ENCODE results near the gene WDR75.
"Not testable (repeated sequence)": the region's sequence is repeated elsewhere in the genome, so short reads cannot be mapped to it uniquely, and the experiment has no call there.

The WDR75 gene

DNA sequence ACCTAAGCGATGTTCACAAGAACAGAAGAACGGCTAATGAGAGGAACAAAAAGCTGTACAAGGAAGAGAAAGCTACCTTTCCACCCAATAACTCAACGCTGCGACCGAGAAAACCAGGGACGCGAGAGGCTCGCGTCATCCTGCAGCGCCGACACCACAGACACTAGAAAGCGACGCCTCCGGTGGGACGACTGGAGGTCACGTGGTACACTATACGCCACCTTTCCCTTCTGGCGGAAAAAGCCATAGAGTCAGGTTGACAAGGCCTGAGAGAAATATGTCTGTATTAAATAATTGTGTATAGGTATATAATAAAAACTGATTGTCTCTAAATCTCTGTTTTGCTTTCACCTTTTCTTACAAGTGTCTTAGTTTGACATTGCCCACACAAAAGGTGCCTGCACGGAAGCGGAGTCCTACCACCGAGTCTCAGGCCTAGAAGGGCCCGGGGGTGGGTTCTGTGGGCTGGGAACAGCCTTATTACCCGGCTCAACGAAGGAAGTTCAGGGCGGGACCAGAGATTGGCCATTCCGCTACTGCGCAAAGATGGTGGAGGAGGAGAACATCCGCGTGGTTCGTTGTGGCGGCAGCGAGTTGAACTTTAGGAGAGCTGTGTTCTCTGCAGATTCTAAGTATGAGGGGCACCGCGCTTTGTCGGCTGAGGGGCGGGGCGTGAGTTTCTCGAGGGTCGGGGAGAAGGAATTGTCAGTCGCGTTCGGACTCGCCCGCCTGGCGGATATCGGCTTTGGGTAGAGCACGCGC is at the start of gene WDR75:
Gene WDR75 (plus strand): TSS at position 528 of the 762 bp plus-strand sequence. CDS start 19 bp downstream, at position 547.
- DNase-seq (ENCODE audit: low spot score): peak; percentile 92

DNA sequence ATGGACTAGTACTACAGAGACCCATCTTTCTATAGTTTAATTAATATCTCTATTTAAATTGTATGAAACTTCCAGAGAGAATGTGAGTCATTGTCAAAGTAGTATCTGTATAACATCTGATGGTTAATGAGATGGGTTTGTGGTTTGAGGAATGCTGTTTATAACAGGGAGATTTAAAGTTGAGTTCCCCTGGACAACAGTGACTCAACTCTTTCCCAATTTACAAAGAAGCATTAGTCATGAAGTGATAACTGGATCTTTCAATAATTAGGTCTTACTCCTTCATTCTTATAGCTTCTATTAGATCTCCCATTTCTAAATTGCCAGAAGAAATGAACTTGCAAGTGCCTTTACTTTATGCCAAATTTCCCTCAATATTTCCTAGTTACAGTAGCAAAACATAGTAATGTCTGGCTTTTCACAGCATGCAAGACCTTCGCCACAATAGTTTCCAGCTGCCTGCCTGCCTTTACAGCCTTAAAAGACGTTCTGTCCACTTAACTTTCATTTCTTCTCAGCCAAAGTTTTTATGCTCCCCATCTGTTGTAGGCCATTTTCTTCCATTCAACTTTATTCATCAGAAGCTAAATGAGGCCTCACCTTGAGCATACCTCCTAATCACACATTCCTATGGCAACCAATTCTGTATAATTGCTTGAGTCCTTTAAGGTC is 47.7 kb upstream of the WDR75 start:
- DNase-seq (ENCODE audit: low spot score): no peak

DNA sequence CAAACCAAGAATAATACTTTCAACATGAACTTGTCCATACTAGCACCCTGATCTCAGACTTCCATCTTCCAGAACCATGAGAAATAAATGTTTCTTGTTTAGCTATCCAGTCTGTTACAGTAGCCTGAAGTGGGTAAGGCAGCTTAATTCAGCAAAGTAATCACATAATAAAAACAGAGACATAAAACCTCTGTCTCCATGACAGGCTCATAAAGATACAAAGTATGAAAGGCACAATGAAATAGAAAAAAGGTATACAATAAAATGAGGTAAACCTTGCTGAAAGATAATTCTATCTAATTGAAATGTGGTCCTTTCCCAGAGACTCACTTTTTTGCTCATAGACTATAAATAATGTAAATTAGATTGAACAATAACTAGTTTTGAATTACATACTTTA is 46.7 kb upstream of the WDR75 start:
- no peak for DNase-seq (ENCODE audit: low spot score)

DNA sequence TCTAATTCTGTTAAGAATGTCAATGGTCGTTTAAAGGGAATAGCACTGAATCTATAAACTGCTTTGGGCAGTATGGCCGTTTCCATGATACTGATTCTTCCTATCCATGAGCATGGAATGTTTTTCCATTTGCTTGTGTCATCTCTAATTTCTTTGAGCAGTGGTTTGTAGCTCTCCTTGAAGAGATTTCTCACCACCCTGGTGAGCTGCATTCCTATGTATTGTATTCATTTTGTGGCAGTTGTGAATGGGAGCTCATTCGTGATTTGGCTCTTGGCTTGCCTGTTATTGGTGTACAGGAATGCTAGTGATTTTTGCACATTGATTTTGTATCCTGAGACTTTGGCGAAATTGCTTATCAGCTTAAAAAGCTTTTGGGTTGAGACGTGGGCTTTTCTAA is 38.3 kb upstream of the WDR75 start:
- no peak for DNase-seq (ENCODE audit: low spot score)

DNA sequence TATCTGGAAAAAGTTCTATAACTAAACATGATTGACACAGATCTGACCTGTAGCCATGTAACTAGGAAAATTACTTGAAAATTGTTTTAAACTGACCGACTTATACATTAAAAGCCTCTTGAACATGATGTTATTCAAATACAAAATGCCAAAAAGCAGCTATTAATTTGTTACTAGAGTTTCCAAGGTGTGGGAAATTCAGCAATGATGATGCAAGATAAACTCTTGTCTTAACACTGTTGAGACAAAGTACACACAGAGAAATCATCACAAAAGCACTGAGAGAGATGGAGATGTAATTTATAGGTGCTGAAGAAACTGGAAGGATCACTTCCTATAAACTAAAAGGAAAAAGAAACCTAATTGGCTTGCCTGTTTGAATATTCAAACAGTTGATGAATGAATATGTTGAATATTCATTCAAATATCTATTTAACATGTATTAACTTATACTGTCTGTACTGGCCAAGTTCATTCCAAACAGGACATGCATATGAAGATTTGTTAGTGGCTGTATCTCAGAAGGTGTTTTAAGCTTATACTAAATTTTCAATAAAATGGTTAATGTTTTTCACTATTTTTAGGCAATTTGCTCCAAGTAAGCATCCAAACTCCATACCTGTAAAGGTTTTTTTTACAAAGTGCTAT is 34.6 kb upstream of the WDR75 start:
- no peak for DNase-seq (ENCODE audit: low spot score)

DNA sequence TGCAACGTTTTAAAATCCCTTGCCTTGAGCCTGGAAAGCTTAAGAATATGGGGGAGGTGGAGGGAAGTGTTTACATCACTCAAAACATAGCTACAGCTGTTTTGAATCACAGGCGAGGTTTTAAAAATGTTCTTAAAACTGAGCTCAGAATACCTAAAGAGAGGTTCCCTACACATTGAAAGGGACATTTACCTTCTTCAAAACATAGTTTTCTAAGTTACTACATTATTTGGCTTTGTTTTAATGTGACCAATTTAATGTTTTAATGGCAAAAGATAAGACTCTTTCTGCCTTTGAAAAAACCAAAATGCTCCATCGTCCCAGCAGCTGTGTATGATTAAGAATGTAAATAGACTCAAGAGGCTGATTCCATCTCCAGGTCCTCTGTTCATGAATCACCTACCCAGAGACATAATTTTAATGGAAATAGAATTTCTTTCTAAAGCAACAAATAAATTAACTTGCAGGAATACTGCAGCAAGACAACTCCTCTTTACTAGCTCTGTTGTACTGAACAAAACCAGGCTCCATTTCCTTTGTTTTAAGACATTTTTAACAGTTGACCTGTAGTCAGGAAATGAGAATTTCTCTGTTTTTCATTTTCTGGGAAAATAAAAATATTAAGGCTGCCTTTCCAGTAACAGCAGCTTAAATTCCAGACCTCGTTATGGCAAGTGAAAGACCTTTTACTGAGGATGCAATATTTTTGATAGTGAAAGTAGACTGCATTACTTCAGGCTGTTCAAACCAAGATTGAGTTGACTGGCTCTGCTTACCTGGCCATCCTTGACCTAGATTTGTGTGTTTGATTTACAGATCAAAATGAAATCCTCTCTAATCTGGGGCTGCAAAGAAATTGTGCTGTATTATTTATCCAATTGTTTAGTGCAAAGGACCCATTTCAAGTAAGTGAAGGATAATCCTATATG is 33.7 kb upstream of the WDR75 start:
- no peak for DNase-seq (ENCODE audit: low spot score)

DNA sequence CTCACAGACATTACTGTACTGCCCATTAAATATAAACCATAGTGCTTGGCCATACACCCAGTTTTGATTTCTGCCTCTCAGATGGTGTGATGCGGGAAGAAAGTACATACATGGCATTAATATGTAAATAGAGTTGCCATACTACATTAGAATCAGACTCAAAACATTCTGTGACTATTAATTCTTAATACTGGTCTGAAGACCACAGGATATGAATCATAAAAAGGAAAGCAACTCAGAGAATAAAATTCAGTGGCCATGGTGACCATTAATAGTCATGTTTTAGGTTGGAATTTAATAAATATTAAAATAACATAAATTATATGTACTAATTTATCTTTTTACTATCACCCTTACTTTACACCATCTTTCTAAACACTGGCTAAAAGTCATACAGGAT is 33.0 kb upstream of the WDR75 start:
- no peak for DNase-seq (ENCODE audit: low spot score)

DNA sequence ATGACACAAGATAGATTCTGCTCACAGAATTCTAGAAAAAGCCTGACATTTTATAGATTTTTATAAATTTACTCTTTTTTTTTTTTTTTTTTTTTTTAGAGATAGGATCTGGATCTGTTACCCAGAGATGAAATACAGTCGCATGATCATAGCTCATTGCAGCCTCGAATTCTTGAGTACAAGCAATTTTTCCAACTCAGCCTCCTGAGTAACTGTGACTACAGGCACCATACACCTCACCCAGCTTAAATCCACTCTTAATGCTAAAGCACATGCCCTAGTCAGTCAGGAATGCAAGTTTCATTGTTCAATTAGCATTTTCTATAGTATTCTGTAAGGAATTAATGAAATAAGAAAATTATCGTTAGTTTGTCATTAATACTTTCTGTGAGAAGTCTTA is 32.1 kb upstream of the WDR75 start:
- DNase-seq (ENCODE audit: low spot score): no peak

DNA sequence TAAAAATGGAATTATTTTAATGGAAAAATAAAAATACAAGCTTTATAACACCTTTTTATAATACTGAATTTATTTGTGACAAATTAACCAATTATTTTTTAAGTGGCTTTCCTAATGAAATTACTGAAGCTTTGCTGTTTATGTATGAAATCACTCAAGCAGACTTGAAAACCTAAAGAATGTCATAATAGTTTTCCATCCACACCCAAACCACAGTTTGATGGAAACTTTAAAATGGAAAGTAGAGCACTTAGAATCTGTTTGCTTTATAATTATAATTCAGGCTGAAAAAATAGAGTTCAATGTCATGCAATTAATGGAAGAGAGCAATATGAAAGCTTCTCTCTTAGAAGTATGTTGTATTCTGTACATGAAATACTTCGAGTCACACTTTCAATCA is 31.6 kb upstream of the WDR75 start:
- DNase-seq (ENCODE audit: low spot score): no peak

DNA sequence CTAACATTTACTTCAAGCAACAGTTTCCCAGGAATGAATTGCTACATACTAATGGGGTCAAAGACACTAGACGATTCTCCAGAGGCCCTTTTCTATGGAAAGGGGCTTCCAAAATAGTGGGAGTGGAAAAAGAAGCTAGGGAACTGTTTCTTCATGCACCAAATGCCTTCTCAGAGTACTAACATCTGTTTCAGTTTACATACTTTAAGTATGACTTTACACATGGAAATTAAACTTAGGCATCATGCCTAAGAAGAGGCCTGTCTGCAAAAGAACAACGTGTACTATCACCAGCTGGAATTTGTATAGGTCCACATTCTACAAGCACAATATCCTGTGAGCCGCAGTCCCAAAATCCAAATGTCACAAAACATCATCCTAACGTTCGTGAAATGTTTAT is 29.4 kb upstream of the WDR75 start:
- no peak for DNase-seq (ENCODE audit: low spot score)

DNA sequence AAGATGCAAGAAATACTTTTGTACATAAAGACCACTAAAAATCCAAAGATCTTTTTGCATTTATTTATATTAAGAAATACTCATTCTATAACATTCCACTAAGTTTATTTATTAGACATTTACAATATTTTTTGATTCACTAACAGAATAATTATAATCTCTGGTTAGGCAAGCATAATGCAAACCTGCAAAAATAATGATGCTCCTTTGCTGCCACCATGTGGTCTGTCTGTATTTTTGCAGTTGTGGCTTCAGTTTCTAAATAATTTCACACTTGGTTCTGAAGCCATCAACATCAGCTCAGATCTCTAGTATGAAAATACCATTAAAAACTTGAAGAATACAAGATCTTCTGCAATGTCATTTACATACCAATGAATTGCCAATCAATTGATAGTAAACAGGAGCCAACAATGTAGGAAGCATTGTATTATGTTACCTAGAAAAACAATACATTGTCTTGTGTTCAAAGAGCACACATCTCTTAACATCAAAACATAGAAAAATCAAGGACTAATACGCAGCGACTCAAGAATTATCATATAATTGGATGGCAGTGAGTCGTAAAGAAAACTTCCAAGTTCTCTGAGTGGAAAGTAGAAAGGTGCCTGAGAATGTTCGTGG is 28.8 kb upstream of the WDR75 start:
- peak; percentile 37 for DNase-seq (ENCODE audit: low spot score)

DNA sequence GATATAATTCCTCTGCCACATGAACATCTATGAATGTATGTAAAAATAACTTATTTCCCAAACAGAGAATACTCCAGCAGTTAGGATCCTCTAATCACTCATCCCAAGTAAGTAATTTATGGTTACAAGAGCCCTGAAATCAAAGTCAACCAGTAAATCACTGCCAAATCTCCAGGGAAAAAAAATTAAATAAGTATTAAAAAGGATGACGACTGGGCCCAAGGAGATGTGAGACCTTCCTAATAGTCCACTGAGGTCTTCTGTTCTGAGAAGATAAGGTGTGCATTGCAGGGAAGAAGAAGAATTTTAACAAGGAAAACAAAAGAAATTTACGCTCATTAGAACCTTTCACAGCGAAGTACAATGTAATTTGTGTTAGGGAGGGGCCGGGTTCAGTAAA is 28.0 kb upstream of the WDR75 start:
- DNase-seq (ENCODE audit: low spot score): no peak

DNA sequence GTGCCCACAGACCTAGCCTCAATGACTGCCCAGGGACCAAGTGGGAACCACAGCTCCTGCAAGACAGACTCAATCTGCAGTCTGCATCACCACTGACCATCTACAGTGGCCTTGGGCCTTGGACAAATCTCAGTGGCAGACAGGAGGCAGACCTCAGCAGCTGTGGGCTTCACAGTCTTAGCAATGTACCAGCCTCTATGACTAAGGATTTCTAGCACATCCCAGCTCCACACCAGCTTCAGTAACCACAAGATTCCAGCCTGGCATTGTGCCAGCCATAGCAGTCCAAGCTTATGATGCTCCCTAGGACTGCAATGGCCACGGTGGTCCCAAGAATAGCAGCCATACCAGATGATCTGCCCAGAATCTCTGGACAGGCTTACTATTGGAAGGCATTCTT is 19.6 kb upstream of the WDR75 start:
- no peak for DNase-seq (ENCODE audit: low spot score)

DNA sequence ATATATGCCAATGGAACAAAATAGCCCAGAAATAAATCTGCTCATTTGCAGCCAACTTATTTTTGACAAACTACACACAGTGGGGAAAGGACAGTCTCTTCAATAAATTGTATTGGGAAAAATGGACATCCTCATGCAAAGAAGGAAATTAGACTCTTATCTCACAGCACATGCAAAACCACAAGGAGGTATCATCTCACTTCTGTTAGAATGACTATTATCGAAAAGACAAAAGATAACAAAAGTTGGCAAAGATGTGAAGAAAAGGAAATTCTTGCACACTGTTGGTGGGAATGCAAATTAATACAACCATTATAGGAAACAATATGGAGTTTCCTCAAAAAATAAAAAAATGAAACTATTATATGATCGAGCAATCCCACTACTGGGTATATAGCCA is 16.3 kb upstream of the WDR75 start:
- DNase-seq (ENCODE audit: low spot score): no peak

DNA sequence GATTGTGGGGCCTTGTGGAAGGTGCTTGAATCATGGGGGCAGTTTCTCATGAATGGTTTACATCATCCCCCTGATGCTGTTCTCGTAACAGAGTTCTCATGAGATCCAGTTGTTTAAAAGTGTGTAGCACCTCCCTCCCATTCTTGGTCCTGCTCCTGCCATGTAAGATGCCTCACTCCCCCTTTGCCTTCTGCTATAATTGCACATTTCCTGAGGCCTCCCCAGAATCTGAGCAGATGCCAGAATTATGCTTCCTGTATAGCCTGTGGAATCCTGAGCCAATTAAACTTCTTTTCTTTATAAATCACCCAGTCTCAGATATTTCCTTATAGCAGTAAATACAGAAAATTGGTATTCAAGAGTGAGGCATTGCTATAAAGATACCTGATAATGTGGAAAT is 15.6 kb upstream of the WDR75 start:
- DNase-seq (ENCODE audit: low spot score): no peak

DNA sequence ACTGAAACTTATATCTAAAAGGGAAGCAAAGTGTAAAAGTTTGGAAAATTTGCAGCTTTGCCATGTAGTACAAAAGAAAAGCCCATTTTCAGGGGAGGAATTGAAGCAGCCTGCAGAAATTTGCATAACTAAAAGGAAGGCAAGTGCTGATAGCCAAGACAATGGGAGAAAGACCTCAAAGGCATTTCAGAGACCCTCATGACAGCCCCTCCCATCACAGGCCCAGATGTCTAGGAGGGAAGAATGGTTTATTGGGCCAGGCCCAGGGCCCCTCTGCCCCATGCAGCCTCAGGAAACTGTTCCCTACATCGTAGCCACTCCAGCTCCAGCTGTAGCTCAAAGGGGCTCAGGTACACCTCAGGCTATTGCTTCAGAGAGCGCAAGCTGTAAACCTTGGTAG is 14.4 kb upstream of the WDR75 start:
- no peak for DNase-seq (ENCODE audit: low spot score)

DNA sequence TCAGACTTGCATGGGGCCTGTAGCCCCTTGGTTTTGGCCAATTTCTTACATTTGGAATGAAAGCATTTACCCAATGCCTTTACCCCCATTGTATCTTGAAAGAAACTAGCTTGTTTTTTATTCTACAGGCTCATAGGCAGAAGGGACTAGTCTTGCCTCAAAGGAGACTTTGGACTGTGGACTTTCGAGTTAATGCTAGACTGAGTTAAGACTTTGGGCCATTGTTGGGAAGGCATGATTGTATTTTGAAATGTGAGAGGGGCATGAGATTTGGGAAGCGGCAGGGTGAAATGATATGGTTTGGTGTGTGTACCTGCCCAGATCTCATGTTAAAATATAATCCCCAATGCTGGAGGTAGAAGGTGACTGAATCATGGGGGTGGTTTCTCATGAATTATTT is 13.4 kb upstream of the WDR75 start:
- DNase-seq (ENCODE audit: low spot score): no peak

DNA sequence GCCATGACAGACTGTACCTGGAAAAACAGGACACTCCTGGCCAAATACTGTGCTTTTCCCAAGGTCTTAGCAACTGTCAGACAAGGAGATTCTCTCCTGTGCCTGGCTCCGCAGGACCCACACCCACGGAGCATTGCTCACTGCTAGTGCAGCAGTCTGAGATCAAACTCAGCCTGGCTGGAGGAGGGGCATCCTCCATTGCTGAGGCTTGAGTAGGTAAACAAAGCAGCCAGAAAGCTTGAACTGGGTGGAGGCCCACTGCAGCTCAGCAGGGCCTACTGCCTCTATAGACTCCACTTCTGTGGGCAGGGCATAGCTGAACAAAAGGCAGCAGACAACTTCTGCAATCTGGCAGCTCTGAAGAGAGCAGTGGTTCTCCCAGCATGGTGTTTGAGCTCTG is 10.8 kb upstream of the WDR75 start:
- not testable (repeated sequence) for DNase-seq (ENCODE audit: low spot score)

DNA sequence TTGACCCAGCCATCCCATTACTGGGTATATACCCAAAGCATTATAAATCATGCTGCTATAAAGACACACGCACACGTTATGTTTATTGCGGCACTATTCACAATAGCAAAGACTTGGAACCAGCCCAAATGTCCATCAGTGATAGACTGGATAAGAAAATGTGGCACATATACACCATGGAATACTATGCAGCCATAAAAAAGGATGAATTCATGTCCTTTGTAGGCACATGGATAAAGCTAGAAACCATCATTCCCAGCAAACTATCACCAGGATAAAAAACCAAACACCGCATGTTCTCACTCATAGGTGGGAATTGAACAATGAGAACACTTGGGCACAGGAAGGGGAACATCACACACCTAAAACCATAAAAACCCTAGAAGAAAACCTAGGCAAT is 5.5 kb upstream of the WDR75 start:
- not testable (repeated sequence) for DNase-seq (ENCODE audit: low spot score)

DNA sequence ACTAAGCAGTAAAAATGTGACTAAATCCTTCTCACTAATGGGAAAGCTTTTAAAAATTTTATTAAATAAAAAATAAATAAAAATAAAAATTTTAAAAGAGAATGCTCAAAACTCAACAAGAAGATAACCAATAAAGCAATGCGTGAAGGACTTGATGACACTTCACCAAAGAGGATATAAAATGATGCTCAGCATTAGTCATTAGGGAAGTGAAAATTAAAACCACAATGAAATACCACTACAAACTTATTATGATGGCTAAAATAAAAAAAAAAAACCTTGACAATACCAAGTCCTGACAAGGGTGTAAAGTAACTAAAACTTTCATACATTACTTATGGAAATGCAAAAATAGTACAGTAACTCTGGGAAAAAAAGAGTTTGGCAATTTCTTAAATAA is 3.3 kb upstream of the WDR75 start:
- no peak for DNase-seq (ENCODE audit: low spot score)

DNA sequence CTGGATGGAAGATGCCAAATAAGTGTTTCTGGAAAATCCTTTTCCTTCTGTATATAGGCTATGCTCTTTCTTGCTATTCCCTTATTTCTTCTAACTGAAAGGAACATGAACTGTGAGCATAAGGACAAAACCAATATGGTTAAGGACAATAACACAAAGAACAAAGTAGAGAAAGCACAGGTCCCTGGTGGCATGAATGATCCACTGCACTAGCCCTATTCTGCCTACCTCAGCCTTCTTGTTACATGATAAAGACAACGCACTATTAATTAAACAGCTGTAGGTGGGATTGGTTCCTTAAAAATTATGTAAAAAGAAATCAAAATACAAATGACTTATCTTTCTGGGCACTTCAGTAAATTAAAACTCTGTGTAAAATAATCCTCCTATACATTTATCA is 1.9 kb upstream of the WDR75 start:
- DNase-seq (ENCODE audit: low spot score): no peak

DNA sequence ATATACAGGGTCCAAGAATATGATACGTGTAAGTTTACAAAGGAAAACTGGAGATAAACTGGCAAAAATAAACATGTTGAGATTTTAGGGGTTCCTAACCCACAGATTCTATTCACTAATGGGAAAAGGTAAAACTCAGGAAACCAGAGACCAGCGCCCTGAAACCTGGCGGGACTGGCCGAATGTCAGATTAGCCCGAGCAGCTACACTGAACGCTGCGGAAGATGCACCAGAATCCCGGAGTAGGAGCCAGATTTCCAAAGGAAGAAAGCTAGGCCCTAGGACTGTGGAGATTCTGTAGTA is 679 bp upstream of the WDR75 start:
- no peak for DNase-seq (ENCODE audit: low spot score)

All from hematopoietic multipotent progenitor cell treated with erythropoietin and hydrocortisone succinate and interleukin-3 and kit ligand, for 15 days (in vitro differentiated cells).